ENCODE data around the gene PCED1A. TPM values are rescaled to one million over a fixed set of nuclear protein-coding genes. Genes with fewer than 3 reads are reported as not detected.
A peak's percentile ranks its signal among the peaks of the same experiment; 100 is the strongest.

Gene PCED1A
- polyA plus RNA-seq, 1 experiment, result 17.5 TPM

GRCh38 chr20:2822073-2822472, 18.4 kb downstream of the PCED1A start:
- Histone ChIP-seq H3K27me3 (ENCODE audit: control insufficient read depth, insufficient read depth, low read length) (peaks cover 6% of the 10 kb centered on the region), H3K4me3 (ENCODE audit: low read depth, low read length) (no peak overlapping the region)
- TF ChIP-seq CTCF (IDR thresholded peaks at IDR 0.05; ENCODE audit: low read depth, low read length), result no peak

GRCh38 chr20:2820896-2821869, 19.3 kb downstream of the PCED1A start:
- no peak for TF ChIP-seq CTCF (IDR thresholded peaks at IDR 0.05; ENCODE audit: low read depth, low read length)
- Histone ChIP-seq H3K27ac (ENCODE audit: low read depth, low read length) (no peak overlapping the region), H3K27me3 (ENCODE audit: control insufficient read depth, insufficient read depth, low read length) (peaks cover 6% of the 10 kb centered on the region), H3K9me3 (ENCODE audit: control insufficient read depth, insufficient read depth, low read length) (no peaks in the 10 kb centered on the region; the same call in 1 of the 2 replicates), H3K4me3 (ENCODE audit: low read depth, low read length) (no peak overlapping the region)
- no peak for DNase-seq (ENCODE audit: low read depth, low spot score)
- CTCF ChIA-PET, result interaction anchor here (0.6 kb wide), 1 partner anchor 122 kb away, joined by 3 read pairs; no protein-coding TSS in a partner anchor
- POLR2A ChIA-PET, result interaction anchor here (0.8 to 1.2 kb wide), 2 partner anchors 10 to 11 kb away, joined by 3 to 7 read pairs; no protein-coding TSS in a partner anchor

More at GRCh38 chr20:2822073-2822472, 18.4 kb downstream of the PCED1A start:
- no peaks in the 10 kb centered on the region; the same call in 1 of the 2 replicates for H3K9me3 ChIP-seq (ENCODE audit: control insufficient read depth, insufficient read depth, low read length)
- ChIA-PET POLR2A (interaction anchor here (1.2 kb wide), 1 partner anchor 10 kb away, joined by 7 read pairs; no protein-coding TSS in a partner anchor), CTCF (interaction anchor here (0.6 kb wide), 1 partner anchor 123 kb away, joined by 3 read pairs; no protein-coding TSS in a partner anchor)
- no peak for DNase-seq (ENCODE audit: low read depth, low spot score)
- no peak overlapping the region for H3K27ac ChIP-seq (ENCODE audit: low read depth, low read length)

- POLR2A ChIA-PET, result interaction anchor here (0.8 kb wide), 1 partner anchor 58 kb away, joined by 8 read pairs; no protein-coding TSS in a partner anchor
- CTCF ChIA-PET, result interaction anchor here (1.0 kb wide), 1 partner anchor 24 kb away, joined by 3 read pairs; no protein-coding TSS in a partner anchor
Measured at GRCh38 chr20:2820084-2820895, 20.2 kb downstream of the PCED1A start.

DNA sequence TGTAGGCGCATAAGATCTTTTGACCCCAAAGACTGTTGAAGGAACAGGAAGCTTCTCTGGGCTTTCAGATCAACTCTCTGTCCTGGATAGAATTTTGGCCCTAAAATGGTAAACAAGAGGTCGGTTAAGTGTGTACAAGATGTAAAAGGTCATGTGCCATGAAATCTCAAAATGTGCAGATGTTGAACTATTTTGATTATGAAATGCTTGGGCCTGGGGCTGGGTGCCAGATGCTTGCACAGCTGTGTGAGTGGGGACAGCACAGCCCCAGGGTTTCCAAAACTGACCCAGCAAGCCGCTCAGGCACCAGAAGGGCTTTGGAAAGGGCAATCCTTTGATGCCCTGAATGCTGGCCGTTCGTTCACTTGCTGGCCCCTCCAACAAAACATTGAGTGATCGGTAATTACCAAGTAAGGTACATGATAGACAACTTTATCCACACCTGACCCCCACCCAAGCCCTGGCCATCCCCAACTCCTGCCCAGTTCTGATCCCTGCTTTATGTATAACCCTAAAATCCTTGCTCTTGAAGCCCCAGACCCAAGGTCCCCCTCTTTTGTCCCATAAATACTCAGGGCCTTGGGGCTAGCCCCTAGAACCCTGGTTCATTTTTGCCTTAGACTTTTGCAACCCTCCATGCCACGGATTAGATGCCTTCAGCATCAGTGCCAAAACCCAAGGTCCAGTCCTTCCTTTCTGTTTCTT, 22.4 kb downstream of the PCED1A start:
- no peak for DNase-seq (ENCODE audit: low read depth, low spot score)

More at GRCh38 chr20:2820084-2820895, 20.2 kb downstream of the PCED1A start:
- Histone ChIP-seq H3K27me3 (ENCODE audit: control insufficient read depth, insufficient read depth, low read length) (peaks cover 6% of the 10 kb centered on the region), H3K4me3 (ENCODE audit: low read depth, low read length) (peak overlapping the region; percentile 20; the same call in 1 of the 2 replicates), H3K27ac (ENCODE audit: low read depth, low read length) (peak overlapping the region; percentile 70), H3K9me3 (ENCODE audit: control insufficient read depth, insufficient read depth, low read length) (no peaks in the 10 kb centered on the region; the same call in 1 of the 2 replicates)
- TF ChIP-seq CTCF (IDR thresholded peaks at IDR 0.05; ENCODE audit: low read depth, low read length), result no peak
- DNase-seq (ENCODE audit: low read depth, low spot score), result no peak

More for the DNA sequence above, 22.4 kb downstream of the PCED1A start:
- POLR2A ChIA-PET, result interaction anchor here (1.0 kb wide), 2 partner anchors 9 to 22 kb away, joined by 3 to 6 read pairs; partner anchors contain the start of genes PCED1A and VPS16
- no peak for TF ChIP-seq CTCF (IDR thresholded peaks at IDR 0.05; ENCODE audit: low read depth, low read length)
- Histone ChIP-seq H3K27ac (ENCODE audit: low read depth, low read length) (no peak overlapping the region), H3K4me3 (ENCODE audit: low read depth, low read length) (no peak overlapping the region), H3K27me3 (ENCODE audit: control insufficient read depth, insufficient read depth, low read length) (peaks cover 6% of the 10 kb centered on the region), H3K9me3 (ENCODE audit: control insufficient read depth, insufficient read depth, low read length) (no peaks in the 10 kb centered on the region; the same call in 1 of the 2 replicates)
- CTCF ChIA-PET, result no interaction called here

Data from AG04450 (cell line).